ENCODE data around the gene CLEC2B.

CLEC2B gene

DNA sequence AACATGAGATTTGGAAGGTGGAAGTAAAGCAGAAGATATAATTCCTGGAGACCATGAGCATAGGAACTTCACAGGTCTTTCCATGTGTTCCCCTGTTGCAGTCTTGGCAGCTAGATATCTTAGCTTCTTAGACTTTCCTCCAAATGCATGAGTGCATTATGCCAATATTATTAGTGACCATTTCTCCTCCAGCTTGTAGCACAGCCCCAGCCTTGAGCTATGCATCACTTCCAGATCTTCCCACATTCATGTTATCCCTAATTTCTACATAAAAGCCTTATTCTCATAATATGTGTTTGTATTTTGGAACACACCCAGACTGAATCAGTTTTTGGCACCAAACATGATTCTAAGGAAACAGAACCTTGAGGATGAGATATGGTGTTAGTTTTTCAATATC, 11.0 kb downstream of the CLEC2B start:
- Histone ChIP-seq H3K9me3 (no peaks in the 10 kb centered on the region), H3K4me1 (peaks cover 21% of the 10 kb centered on the region), H3K4me3 (no peak overlapping the region), H3K27me3 (ENCODE audit: low read depth) (no peaks in the 10 kb centered on the region), H3K36me3 (replicated peaks) (no peaks in the 10 kb centered on the region)
- DNase-seq (ENCODE audit: low spot score in 2 of 2) = no peak
- in situ Hi-C loops (cut with MboI; ENCODE audit: low sequenced_read_pairs) = no loop called here

DNA sequence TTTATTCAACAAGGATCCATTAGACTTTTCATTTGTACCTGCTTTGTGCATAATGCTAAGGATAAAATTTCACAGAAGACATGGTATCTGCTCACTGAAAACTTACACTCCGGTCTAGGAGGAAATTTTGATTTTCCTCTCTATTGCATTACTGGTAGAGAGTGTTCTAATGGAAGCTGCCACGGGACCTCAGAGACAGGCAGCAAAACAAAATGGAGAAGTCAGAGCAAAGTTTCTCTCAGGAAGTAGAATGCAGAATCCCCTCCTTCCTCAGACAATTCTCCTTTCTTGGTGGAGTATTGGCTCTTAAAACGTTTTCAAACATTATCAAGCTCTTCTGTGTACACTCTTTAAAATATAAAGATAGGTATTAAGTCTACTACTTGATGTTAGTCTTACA, 12.3 kb downstream of the CLEC2B start:
- H3K9me3 ChIP-seq = no peaks in the 10 kb centered on the region
- no peaks in the 10 kb centered on the region for H3K27me3 ChIP-seq (ENCODE audit: low read depth)
- H3K36me3 ChIP-seq (replicated peaks) = no peaks in the 10 kb centered on the region
- DNase-seq (ENCODE audit: low spot score in 2 of 2) = no peak
- no peak overlapping the region for H3K4me3 ChIP-seq
- peaks cover 21% of the 10 kb centered on the region for H3K4me1 ChIP-seq
- in situ Hi-C loops (cut with MboI; ENCODE audit: low sequenced_read_pairs) = no loop called here

DNA sequence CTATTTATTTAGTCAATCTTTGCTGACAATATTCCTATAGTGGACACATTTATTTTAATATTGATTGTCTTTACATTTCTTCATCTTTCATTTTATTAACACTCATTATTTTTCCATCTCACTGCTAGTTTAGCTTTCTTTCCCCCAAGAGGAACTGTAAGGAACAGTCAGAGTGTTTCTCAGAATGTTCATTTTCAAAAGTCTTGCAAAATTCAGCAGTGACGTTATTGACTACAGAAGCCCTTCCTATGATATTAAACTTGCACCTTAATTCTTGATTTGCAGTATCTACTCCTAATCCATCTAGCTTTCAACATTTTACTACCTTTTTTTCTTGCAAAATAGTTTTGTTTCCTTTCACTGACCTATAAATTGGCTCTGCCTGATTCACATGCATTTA, 13.0 kb downstream of the CLEC2B start:
- in situ Hi-C loops (cut with MboI; ENCODE audit: low sequenced_read_pairs) = no loop called here
- H3K36me3 ChIP-seq (replicated peaks) = no peaks in the 10 kb centered on the region
- no peak overlapping the region for H3K4me3 ChIP-seq
- no peaks in the 10 kb centered on the region for H3K27me3 ChIP-seq (ENCODE audit: low read depth)
- H3K9me3 ChIP-seq = no peaks in the 10 kb centered on the region
- H3K4me1 ChIP-seq = peaks cover 21% of the 10 kb centered on the region
- DNase-seq (ENCODE audit: low spot score in 2 of 2) = no peak

DNA sequence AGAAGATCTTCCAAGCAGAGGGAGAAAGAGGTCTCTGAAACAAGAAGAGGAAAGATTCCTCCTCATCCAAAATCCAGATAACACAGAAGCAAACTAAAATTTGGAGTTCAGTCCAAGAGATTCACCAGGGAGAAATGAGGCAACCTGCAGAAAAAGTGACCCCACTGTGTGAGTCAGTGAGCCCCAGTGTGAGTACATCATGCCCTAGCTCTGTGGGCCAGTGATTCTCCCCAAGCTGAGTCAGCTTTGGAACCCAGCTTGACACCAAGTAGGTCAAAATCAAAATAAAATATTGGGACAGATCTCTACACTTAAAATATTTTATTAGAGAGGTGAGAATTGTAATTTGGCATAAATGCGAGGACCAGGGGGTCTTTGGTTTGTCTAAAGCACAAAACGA, 17.2 kb downstream of the CLEC2B start:
- H3K27me3 ChIP-seq (ENCODE audit: low read depth) = no peaks in the 10 kb centered on the region
- peaks cover 16% of the 10 kb centered on the region for H3K4me1 ChIP-seq
- H3K9me3 ChIP-seq = no peaks in the 10 kb centered on the region
- no peak for DNase-seq (ENCODE audit: low spot score in 2 of 2)
- in situ Hi-C loops (cut with MboI; ENCODE audit: low sequenced_read_pairs) = no loop called here
- H3K4me3 ChIP-seq = no peak overlapping the region
- no peaks in the 10 kb centered on the region for H3K36me3 ChIP-seq (replicated peaks)

DNA sequence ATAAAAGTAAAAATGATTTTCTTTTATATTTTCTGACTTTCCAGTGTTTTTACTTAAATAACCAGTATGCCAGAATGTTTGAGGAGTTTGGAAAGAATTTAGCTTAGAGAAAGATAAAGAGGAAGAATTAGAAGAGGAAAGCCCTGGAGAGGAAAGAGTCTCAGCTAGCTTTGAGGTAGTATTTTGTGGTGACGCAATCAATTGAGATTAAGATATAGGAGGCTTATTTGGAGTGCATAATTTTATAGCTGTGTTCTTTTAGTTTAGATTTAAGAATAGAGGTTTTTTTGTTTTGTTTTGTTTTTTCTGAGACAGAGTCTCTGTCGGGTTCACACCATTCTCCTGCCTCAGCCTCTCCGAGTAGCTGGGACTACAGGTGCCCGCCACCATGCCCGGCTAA, 18.1 kb downstream of the CLEC2B start:
- Histone ChIP-seq H3K4me1 (peaks cover 7% of the 10 kb centered on the region), H3K4me3 (no peak overlapping the region), H3K9me3 (no peaks in the 10 kb centered on the region), H3K36me3 (replicated peaks) (no peaks in the 10 kb centered on the region), H3K27me3 (ENCODE audit: low read depth) (no peaks in the 10 kb centered on the region)
- no peak for DNase-seq (ENCODE audit: low spot score in 2 of 2)
- in situ Hi-C loops (cut with MboI; ENCODE audit: low sequenced_read_pairs) = no loop called here

DNA sequence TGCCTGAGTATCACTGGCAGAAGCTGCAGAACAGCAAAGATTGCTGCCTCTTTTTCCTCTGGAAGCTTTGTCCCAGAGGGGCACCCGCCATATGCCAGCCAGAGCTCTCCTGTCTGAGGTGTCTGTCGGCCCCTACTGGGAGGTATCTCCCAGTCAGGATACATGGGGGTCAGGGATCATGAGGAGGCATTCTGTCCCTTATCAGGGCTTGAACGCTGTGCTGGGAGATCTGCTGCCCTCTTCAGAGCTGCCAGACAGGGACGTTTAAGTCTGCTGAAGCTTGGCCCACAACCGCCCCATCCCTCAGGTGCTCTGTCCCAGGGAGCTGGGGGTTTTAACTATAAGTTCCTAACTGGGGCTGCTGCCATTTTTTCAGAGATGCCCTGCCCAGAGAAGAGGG, 20.3 kb downstream of the CLEC2B start:
- no peaks in the 10 kb centered on the region for H3K27me3 ChIP-seq (ENCODE audit: low read depth)
- in situ Hi-C loops (cut with MboI; ENCODE audit: low sequenced_read_pairs) = no loop called here
- no peak for DNase-seq (ENCODE audit: low spot score in 2 of 2)

DNA sequence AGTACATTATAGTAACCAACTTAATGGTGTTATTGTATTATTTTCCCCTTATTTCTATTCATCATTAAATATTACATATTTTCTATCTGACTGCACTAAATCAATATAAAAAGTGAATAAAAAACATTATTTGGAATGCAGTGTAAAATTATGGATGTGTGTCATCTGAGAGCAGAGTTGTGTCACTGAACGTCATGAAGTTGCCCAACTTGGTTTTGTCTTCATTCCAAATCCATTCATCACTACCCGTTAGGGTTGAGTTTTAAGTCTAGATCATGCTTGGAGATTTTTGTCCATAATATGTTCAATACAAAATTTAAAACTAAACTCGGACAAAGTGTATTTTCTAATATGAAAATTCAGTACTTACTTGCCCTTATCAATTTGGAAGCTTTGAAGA, 25.7 kb downstream of the CLEC2B start:
- in situ Hi-C loops (cut with MboI; ENCODE audit: low sequenced_read_pairs) = no loop called here
- no peak for DNase-seq (ENCODE audit: low spot score in 2 of 2)
- Histone ChIP-seq H3K9me3 (no peaks in the 10 kb centered on the region), H3K4me1 (no peaks in the 10 kb centered on the region), H3K27me3 (ENCODE audit: low read depth) (no peaks in the 10 kb centered on the region), H3K36me3 (replicated peaks) (no peaks in the 10 kb centered on the region), H3K4me3 (no peak overlapping the region)

More for the DNA sequence above, 20.3 kb downstream of the CLEC2B start:
- H3K4me1 ChIP-seq = no peaks in the 10 kb centered on the region; the same call in 1 of the 2 replicates
- no peak overlapping the region for H3K4me3 ChIP-seq
- no peaks in the 10 kb centered on the region for H3K9me3 ChIP-seq
- no peaks in the 10 kb centered on the region for H3K36me3 ChIP-seq (replicated peaks)

DNA sequence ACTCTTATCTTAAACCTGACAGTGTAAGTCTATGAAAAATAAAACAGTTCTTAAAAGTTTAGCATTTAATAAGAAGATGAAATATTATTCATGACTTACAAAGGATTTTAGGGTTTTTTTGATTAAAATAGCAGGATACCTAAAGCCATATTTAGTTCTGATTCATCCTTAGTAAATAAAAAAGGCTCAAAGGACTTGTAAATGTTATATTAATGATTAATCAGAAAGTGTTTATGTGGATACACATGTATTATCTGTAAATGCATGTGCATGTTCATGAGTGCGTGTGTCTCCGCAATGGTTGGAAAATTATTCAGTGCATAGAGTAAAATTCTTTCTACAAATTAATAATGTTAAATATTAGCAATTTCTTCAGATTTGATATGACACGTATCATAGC, 37.4 kb downstream of the CLEC2B start:
- DNase-seq (ENCODE audit: low spot score in 2 of 2) = no peak
- no peaks in the 10 kb centered on the region for H3K36me3 ChIP-seq (replicated peaks)
- H3K27me3 ChIP-seq (ENCODE audit: low read depth) = no peaks in the 10 kb centered on the region
- in situ Hi-C loops (cut with MboI; ENCODE audit: low sequenced_read_pairs) = no loop called here
- no peak overlapping the region for H3K4me3 ChIP-seq
- no peaks in the 10 kb centered on the region for H3K4me1 ChIP-seq
- H3K9me3 ChIP-seq = no peaks in the 10 kb centered on the region

DNA sequence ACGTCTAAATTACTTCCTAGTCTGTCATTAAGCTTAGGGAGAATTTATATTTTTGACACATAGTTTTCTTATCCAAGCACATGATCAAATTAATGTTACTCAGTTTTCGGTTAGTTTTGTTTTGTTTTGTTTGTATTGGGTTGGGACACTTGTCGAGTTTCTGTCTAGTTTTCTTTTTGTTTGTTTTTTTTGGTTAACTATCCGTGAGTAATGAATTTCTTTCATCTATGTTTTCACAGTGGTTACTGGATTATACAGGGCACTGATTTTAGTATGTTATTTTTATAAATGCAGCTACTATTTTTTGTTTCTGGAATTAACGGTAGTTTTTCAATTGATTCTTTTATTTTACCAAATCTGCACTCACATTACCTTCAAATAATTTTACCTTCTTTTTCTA, 39.2 kb downstream of the CLEC2B start:
- no peaks in the 10 kb centered on the region for H3K9me3 ChIP-seq
- H3K4me3 ChIP-seq = no peak overlapping the region
- in situ Hi-C loops (cut with MboI; ENCODE audit: low sequenced_read_pairs) = no loop called here
- no peak for DNase-seq (ENCODE audit: low spot score in 2 of 2)
- H3K36me3 ChIP-seq (replicated peaks) = no peaks in the 10 kb centered on the region
- H3K27me3 ChIP-seq (ENCODE audit: low read depth) = no peaks in the 10 kb centered on the region
- no peaks in the 10 kb centered on the region for H3K4me1 ChIP-seq

DNA sequence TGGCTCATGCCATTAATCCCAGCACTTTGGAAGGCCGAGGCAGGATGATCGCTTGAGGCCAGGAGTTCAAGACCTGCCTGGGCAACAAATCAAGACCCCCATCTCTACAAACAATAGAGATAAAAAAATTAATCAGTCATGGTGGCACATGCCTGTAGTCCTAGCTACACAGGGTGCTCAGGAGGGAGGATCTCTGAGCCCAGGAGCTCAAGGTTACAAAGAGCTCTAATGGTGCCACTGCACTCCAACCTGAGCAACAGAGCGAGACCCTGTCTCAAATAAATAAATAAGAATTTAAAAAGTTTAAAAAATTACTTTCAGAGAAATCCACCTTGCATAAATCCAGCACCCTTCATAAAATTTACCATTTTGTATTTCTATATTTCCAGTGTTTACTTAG, 39.7 kb downstream of the CLEC2B start:
- H3K4me1 ChIP-seq = no peaks in the 10 kb centered on the region
- no peaks in the 10 kb centered on the region for H3K36me3 ChIP-seq (replicated peaks)
- no peak overlapping the region for H3K4me3 ChIP-seq
- no peak for DNase-seq (ENCODE audit: low spot score in 2 of 2)
- no peaks in the 10 kb centered on the region for H3K9me3 ChIP-seq
- in situ Hi-C loops (cut with MboI; ENCODE audit: low sequenced_read_pairs) = no loop called here
- H3K27me3 ChIP-seq (ENCODE audit: low read depth) = no peaks in the 10 kb centered on the region

DNA sequence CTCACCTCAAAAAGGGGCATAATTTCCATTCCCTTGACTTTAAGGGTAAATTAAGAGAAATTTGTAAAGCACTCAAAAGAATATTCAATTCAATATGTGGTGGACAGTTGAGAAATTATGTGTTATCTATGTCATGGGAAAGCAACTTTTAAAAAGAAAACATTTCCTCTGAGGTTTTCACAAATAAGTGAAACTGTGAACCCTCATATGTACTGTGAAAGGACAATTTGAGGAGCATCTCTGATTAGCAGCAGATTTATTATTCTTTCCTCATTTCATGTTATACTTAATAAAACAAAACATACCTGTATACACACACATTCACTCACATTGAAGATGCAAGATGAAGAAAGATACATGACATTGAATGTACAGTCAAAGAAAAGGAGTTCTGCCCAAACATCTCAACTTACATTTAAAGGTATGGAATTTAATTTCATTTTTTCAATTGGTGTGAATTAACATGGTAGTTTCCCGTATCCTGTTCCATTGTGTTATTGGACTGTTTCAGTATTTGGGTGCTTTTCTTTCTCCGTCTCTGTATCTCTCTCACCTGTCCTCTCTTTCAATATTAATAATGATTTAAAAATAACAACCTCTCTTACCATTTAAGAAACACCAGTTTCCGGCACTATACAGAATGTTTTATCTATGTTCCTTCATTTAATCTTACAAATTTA, 41.8 kb downstream of the CLEC2B start, which contains the start of gene KLRF1:
Gene KLRF1, plus strand, starts transcription at position 273 of the 680 bp plus-strand sequence. Its CDS starts 64 bp downstream, at position 337.
- Histone ChIP-seq H3K4me3 (no peak within 1 kb of the TSS), H3K4me1 (peaks cover under 1% of the 10 kb centered on the region; the same call in 1 of the 2 replicates), H3K9me3 (no peaks in the 10 kb centered on the region), H3K36me3 (replicated peaks) (no peaks in the 10 kb centered on the region), H3K27me3 (ENCODE audit: low read depth) (no peaks in the 10 kb centered on the region)
- no peak for DNase-seq (ENCODE audit: low spot score in 2 of 2)
- in situ Hi-C loops (cut with MboI; ENCODE audit: low sequenced_read_pairs) = no loop called here

DNA sequence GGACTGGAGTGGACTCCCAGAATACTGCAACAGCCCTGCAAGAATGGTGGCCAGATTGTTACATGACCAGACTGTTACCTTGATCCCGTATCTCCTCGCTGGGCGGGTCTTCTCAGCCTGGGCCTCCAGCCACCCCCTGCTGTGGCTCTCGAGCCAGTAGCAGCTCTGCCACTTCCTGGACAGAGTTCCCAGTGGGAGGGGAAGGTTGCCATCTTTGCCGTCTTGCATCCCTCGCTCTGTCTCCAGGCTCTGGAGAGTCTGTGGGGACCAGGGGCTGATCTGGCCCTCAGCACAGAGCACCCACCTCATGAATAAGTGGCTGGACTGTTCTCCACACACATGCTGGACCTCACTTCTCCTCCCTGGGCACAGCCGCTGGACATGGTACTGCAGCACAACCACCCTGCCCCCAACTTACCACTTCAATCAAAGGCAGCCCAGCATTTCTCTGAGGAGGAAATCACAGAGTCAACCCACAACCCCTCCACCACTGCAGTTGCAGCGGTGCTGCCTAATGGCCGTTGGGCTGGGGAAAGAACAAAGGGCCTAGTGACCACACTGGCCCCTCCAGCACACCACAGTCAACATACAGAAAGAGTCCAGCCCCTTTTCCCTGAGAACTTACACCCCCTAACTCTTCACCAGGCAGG, 48.7 kb downstream of the CLEC2B start:
- H3K36me3 ChIP-seq (replicated peaks) = no peaks in the 10 kb centered on the region
- no peaks in the 10 kb centered on the region for H3K9me3 ChIP-seq
- in situ Hi-C loops (cut with MboI; ENCODE audit: low sequenced_read_pairs) = no loop called here
- H3K4me1 ChIP-seq = peaks cover 6% of the 10 kb centered on the region
- H3K4me3 ChIP-seq = no peak overlapping the region
- no peaks in the 10 kb centered on the region for H3K27me3 ChIP-seq (ENCODE audit: low read depth)
- DNase-seq (ENCODE audit: low spot score in 2 of 2) = no peak

DNA sequence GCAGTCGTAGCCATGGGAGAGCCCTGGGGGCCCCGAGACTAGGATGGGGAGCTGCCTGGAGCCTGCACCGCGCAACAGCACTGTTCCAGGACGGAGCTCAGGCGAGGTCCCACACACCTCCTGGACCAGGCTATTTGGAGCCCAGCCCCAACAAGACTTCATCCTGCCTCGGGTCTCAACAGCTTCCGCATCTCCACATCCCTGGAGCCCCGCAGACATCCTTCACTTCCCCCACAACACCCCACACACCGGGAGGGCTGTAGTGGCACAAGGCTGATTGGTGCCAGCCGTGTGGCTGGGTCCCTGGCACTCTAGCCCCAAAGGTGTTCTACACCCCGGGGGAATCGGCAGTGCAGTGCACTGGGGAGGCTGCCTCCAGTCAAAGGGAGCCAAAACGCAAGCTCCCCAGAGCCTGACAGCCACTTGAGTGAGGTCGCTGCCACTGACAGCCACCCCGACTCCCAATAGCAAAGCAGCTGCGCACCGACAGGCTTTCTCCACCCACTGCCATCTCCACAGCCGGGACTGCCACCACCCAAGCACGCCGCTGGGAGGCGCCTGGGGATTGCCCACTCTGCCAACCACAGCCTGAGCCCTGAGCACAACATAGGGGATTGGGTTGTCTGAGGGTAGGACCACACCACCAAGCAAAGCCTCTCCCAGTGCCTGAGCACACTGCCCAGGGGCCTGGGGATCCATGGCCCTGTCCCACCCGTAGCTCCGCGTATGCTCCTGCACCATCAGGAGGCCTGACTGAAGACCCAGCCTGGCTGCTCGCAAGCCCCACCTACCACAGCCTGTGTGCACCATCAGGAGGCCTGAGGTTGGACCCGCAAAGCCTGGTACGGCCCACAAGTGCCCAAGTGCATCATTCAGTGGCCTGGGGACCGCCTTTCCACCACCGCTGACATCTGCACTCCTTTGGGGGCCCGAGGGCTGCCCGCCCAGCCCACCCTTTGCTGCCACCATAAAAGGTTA, 55.0 kb downstream of the CLEC2B start:
- peak; percentile 49 to 91 for DNase-seq (ENCODE audit: low spot score in 2 of 2)
- Histone ChIP-seq H3K9me3 (no peaks in the 10 kb centered on the region), H3K27me3 (ENCODE audit: low read depth) (no peaks in the 10 kb centered on the region), H3K4me1 (peaks cover 5% of the 10 kb centered on the region), H3K36me3 (replicated peaks) (no peaks in the 10 kb centered on the region), H3K4me3 (peak overlapping the region; percentile 18)
- in situ Hi-C loops (cut with MboI; ENCODE audit: low sequenced_read_pairs) = no loop called here

DNA sequence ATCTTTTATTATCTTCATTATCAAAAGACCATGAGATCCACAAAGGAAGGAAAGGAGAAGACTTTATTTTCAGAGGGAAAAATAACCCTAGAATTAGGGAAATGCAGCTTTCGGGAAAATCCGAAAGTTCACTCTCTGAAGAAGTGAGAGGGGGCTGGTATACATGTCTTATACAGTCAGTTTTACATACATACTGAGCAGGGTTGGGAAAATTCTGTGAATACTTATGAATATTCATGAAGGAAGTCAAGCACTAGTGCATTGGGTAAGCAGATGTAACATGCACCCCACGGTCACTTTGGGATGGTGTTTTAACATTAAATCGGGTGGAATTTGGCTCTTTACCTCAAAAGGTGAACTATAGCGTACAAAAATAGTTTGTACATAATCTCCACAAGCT, 57.5 kb downstream of the CLEC2B start:
- H3K4me3 ChIP-seq = no peak overlapping the region
- no peak for DNase-seq (ENCODE audit: low spot score in 2 of 2)
- in situ Hi-C loops (cut with MboI; ENCODE audit: low sequenced_read_pairs) = no loop called here

More for the DNA sequence above, 57.5 kb downstream of the CLEC2B start:
- Histone ChIP-seq H3K9me3 (no peaks in the 10 kb centered on the region), H3K36me3 (replicated peaks) (no peaks in the 10 kb centered on the region), H3K27me3 (ENCODE audit: low read depth) (no peaks in the 10 kb centered on the region), H3K4me1 (peaks cover 5% of the 10 kb centered on the region)
